H7 (cell line): Measurements from ENCODE around the gene APOBEC3F. TPM values are rescaled to one million over a fixed set of nuclear protein-coding genes. Genes with fewer than 3 reads are reported as not detected.
A peak's percentile ranks its signal among the peaks of the same experiment; 100 is the strongest.
"Not testable (repeated sequence)": the region's sequence is repeated elsewhere in the genome, so short reads cannot be mapped to it uniquely, and the experiment has no call there.

Experiments used
- DNase-seq: peaks from one replicate; pipeline ENCODE4 v3.0.0; 2012
- H3K27me3 ChIP-seq: 2 replicates; pipeline ENCODE4 v1.6.0; 2011; ENCODE audit warnings: mild to moderate bottlenecking, low read length; ENCODE audit not compliant: control insufficient read depth, insufficient read depth
- H3K36me3 ChIP-seq: replicated peaks from 2 replicates; pipeline ENCODE4 v1.5.1; 2011; ENCODE audit warnings: low read length; ENCODE audit not compliant: control insufficient read depth, insufficient read depth
- H3K4me3 ChIP-seq: 2 replicates; pipeline ENCODE4 v1.5.1; 2011; ENCODE audit warnings: low read depth, mild to moderate bottlenecking, control low read depth, low read length, moderate library complexity; ENCODE audit not compliant: insufficient read depth
- total RNA-seq: library from RNA; depleted of rRNA; stranded (reverse); fragments of >200 nt; shearing (Covaris generic); gene quantifications from 2 replicates; pipeline ENCODE4 v1.2.3, GENCODE V29; 2014

Gene APOBEC3F
- total RNA-seq, 1 experiment from 2014 or later, result 3.5 TPM

DNA sequence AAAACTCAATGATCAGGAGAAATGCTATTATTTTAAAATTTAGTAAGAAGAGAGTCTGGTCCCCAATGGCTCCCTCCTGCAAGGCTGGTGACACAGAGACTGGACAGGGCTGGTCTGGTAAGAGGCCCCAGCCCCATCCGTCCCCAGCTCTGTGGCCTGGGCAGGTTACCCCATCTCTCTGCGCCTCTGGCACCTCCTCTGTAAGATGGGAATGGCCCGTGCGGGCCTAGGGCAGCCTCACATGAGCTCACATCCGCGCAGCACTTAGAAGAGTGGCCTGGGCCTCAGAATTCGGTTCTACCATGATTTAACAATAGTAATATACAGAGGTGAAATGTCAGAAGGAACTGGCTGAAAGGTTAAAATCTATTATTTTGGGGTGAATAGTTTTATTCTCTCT, 1.2 kb downstream of the APOBEC3F start:
- Histone ChIP-seq H3K4me3 (no peak overlapping the region), H3K27me3 (no peaks in the 10 kb centered on the region), H3K36me3 (no peaks in the 10 kb centered on the region)
- DNase-seq, result no peak

GRCh38 chr22:39043063-39043462, 2.4 kb downstream of the APOBEC3F start:
- H3K36me3 ChIP-seq, H3K4me3 ChIP-seq, H3K27me3 ChIP-seq, DNase-seq: not testable (repeated sequence)

GRCh38 chr22:39045136-39045535, 4.5 kb downstream of the APOBEC3F start:
- not testable (repeated sequence) for H3K4me3 ChIP-seq, H3K27me3 ChIP-seq, H3K36me3 ChIP-seq
- DNase-seq, result peak; percentile 26

DNA sequence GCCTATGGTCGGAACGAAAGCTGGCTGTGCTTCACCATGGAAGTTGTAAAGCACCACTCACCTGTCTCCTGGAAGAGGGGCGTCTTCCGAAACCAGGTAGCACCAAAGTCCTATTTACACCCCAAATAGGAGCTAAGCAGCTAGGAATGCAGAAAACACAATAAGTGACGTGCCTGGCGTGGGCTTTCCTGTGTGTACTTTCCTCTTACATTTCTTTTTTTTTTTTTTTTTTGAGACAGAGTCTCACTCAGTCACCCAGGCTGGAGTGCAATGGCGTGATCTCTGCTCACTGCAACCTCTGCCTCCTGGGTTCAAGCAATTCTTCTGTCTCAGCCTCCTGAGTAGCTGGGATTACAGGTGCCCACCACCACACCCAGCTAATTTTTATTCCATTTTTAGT, 8.8 kb downstream of the APOBEC3F start:
- not testable (repeated sequence) for H3K27me3 ChIP-seq, H3K36me3 ChIP-seq, H3K4me3 ChIP-seq, DNase-seq

DNA sequence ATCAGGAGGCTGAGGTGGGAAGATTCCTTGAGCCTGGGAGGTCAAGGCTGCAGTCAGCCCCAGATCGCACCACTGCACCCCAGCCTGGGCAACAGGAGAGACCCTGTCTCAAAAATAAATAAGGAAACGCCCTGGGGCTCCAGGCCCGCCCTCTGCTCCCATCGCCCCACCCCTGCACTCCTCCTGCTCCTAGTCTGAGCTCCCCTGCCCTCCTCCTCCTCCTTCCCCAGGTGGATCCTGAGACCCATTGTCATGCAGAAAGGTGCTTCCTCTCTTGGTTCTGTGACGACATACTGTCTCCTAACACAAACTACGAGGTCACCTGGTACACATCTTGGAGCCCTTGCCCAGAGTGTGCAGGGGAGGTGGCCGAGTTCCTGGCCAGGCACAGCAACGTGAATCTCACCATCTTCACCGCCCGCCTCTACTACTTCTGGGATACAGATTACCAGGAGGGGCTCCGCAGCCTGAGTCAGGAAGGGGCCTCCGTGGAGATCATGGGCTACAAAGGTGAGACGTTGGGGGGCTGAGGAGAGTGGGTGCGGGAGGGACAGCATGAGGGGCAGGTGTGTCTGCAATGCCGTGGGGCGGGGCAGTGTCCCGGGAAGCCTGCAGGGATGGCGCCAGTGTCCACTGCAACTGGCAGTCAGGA, 11.3 kb downstream of the APOBEC3F start:
- not testable (repeated sequence) for H3K27me3 ChIP-seq, H3K4me3 ChIP-seq, H3K36me3 ChIP-seq
- peak; percentile 47 for DNase-seq

- H3K27me3 ChIP-seq, result no peaks in the 10 kb centered on the region
- H3K4me3 ChIP-seq, result no peak overlapping the region
- DNase-seq, result no peak
- no peaks in the 10 kb centered on the region; the same call in 1 of the 2 replicates for H3K36me3 ChIP-seq
Observed at GRCh38 chr22:39055658-39056057, 15.0 kb downstream of the APOBEC3F start.

- DNase-seq, H3K4me3 ChIP-seq, H3K27me3 ChIP-seq, H3K36me3 ChIP-seq: not testable (repeated sequence)
Observed at GRCh38 chr22:39061290-39061689, 20.6 kb downstream of the APOBEC3F start.

GRCh38 chr22:39061951-39062350, 21.3 kb downstream of the APOBEC3F start:
- not testable (repeated sequence) for DNase-seq, H3K4me3 ChIP-seq, H3K36me3 ChIP-seq, H3K27me3 ChIP-seq

- H3K36me3 ChIP-seq, H3K27me3 ChIP-seq, H3K4me3 ChIP-seq, DNase-seq: not testable (repeated sequence)
Observed at GRCh38 chr22:39063904-39064303, 23.2 kb downstream of the APOBEC3F start.

DNA sequence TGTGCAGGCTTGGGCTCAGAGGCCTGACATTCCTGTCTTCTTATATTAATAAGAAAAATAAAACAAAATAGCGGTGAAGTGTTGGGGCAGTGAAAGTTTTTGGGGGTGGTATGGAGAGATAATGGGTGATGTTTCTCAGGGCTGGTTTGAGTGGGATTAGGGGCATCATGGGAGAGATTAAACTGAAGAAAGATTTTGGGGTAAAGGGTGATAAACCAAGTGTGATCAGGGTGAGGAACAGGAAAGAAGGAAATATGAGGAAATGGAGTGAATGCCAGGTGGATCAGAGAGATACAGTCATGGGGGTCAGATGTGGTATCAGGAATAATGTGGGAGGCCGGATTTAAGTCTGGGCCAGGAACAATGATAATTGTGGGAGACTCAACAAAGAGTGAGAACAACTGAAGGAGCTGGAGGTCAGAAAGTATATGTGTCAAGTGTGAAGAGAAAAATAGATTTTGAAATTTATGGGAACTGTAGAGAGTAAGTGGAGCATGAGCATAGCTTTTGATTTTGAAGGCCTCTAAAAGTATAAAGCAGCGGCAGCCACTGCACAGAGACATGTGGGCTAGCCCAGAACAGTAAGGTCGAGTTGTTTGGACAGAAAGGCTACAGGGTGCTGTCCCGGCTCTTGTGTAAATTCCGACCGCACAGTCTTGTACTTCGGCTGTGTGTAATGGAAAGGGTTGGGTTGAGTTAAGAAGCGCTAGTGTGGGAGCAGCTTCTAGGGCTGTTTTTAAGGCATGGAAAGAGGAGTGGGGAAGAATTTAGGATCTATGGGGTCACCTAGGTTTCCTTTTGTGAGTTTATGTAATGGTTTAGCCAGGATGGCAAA, 26.0 kb downstream of the APOBEC3F start:
- not testable (repeated sequence) for H3K4me3 ChIP-seq, H3K27me3 ChIP-seq, H3K36me3 ChIP-seq, DNase-seq

DNA sequence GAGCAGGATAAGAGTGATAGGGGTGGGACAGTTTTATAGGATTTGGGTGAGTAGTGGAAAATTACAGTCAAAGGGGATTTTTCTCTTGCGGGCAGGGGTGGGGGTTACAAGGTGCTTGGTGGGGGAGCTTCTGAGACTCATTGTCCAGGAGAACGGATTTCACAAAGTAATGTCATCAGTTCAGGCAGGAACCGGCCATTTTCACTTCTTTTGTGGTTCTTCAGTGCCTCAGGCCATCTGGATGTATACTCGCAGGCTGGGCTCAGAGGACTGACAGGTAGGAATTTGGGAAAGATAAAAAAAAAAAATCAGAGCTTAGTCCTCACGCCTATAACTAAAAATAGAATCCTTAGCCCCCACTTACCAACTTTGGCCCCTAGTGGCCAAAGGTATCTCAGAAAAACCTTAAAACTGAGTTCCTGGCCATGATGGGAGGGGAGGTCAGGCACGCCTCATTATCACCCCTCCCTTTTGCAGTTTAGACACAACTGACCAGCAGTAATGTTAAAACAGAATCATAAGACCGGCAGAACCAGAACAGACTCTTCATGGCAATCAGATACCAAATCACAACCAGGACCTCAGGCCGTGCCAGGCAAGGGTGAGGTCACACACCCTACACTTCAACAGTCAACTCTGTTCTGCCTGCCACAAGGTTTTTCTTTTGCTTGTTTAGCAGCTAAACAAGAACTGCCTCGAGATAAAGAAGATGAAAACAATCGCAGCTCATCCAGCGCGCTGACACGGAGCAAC, 27.5 kb downstream of the APOBEC3F start:
- Histone ChIP-seq H3K36me3 (no peaks in the 10 kb centered on the region), H3K4me3 (no peak overlapping the region)
- DNase-seq, result no peak

GRCh38 chr22:39070186-39070585, 29.5 kb downstream of the APOBEC3F start:
- DNase-seq, result no peak
- no peaks in the 10 kb centered on the region for H3K36me3 ChIP-seq
- H3K27me3 ChIP-seq, result 0 out of 2 replicates have a peak, but pooled peaks cover 1% of the 10 kb centered on the region
- H3K4me3 ChIP-seq, result no peak overlapping the region

More for the DNA sequence above, 27.5 kb downstream of the APOBEC3F start:
- H3K27me3 ChIP-seq, result 0 out of 2 replicates have a peak, but pooled peaks cover 1% of the 10 kb centered on the region

DNA sequence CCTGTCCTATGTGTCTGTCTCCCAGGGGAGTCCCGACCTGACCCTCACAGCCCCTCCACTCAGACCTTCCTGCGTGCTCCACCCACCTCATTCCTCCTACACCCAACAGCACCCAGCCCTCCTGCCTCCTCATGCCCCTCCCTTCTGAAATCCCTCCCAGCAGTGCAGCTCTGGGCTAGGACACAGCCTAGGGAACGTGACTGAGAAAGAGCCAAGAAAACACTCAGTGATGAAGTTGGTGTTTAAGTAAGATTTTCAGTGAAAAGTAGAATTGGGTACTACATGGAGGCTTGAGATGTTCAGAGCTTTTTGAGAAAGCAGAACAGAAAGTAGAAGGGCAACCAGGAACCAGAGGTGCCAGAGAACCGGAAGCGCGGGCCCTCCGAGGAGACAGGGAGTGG, 31.9 kb downstream of the APOBEC3F start:
- H3K27me3 ChIP-seq, H3K36me3 ChIP-seq, H3K4me3 ChIP-seq, DNase-seq: not testable (repeated sequence)

- Histone ChIP-seq H3K36me3 (no peaks in the 10 kb centered on the region), H3K27me3 (0 out of 2 replicates have a peak, but pooled peaks cover 1% of the 10 kb centered on the region), H3K4me3 (no peak overlapping the region)
- no peak for DNase-seq
Observed at GRCh38 chr22:39073981-39074380, 33.3 kb downstream of the APOBEC3F start.
